WTC11 (cell line): Measurements from ENCODE around the gene NKIRAS2.

Experiments used
- ATF2 ChIP-seq: sonication (generic); formaldehyde crosslinking; IDR thresholded peaks from 2 replicates; pipeline ENCODE4 v1.8.1; 2022; ENCODE audit warnings: low read depth, missing genetic modification reagents, borderline replicate concordance
- ATF3 ChIP-seq: sonication (generic); formaldehyde crosslinking; conservative IDR thresholded peaks from 2 replicates; pipeline ENCODE4 v1.8.1; 2022; ENCODE audit warnings: mild to moderate bottlenecking, missing genetic modification reagents
- CTCF ChIP-seq: fragments of 200-600 bp; IDR thresholded peaks from 2 replicates; pipeline ENCODE4 v1.8.0; 2022; ENCODE audit warnings: antibody characterized with exemption
- ESRRA ChIP-seq: sonication (generic); formaldehyde crosslinking; IDR thresholded peaks from 2 replicates; pipeline ENCODE4 v1.8.1; 2022; ENCODE audit warnings: mild to moderate bottlenecking, missing genetic modification reagents, borderline replicate concordance
- NFE2L1 ChIP-seq: sonication (generic); formaldehyde crosslinking; IDR thresholded peaks from 2 replicates; pipeline ENCODE4 v1.8.1; 2023; ENCODE audit warnings: missing genetic modification reagents
- NFYB ChIP-seq: sonication (generic); formaldehyde crosslinking; conservative IDR thresholded peaks from 2 replicates; pipeline ENCODE4 v1.8.0; 2022; ENCODE audit warnings: low read depth, missing genetic modification reagents
- NR1H2 ChIP-seq: sonication (generic); formaldehyde crosslinking; IDR thresholded peaks from 2 replicates; pipeline ENCODE4 v1.9.0; 2021; ENCODE audit warnings: mild to moderate bottlenecking, moderate library complexity, missing genetic modification reagents
- SMAD3 ChIP-seq: sonication (generic); formaldehyde crosslinking; IDR thresholded peaks from 2 replicates; pipeline ENCODE4 v1.8.0; 2022; ENCODE audit warnings: missing genetic modification reagents, mild to moderate bottlenecking, borderline replicate concordance
- STAT6 ChIP-seq: sonication (generic); formaldehyde crosslinking; conservative IDR thresholded peaks from 2 replicates; pipeline ENCODE4 v1.8.1; 2023; ENCODE audit warnings: mild to moderate bottlenecking, low read depth, missing genetic modification reagents, moderate library complexity
- TEAD4 ChIP-seq: sonication (generic); formaldehyde crosslinking; IDR thresholded peaks from 2 replicates; pipeline ENCODE4 v1.8.0; 2022; ENCODE audit warnings: mild to moderate bottlenecking, missing genetic modification reagents
- ZBTB43 ChIP-seq: sonication (generic); formaldehyde crosslinking; IDR thresholded peaks from 2 replicates; pipeline ENCODE4 v1.8.1; 2023; ENCODE audit warnings: mild to moderate bottlenecking, missing genetic modification reagents
- ZNF121 ChIP-seq: sonication (generic); formaldehyde crosslinking; IDR thresholded peaks from 2 replicates; pipeline ENCODE4 v1.8.0; 2023; ENCODE audit warnings: missing genetic modification reagents
- ZNF281 ChIP-seq: sonication (generic); formaldehyde crosslinking; IDR thresholded peaks from 2 replicates; pipeline ENCODE4 v1.8.0; 2023; ENCODE audit warnings: mild to moderate bottlenecking, missing genetic modification reagents
- TF ChIP-seq, protein P1 (sequence below): sonication (generic); formaldehyde crosslinking; IDR thresholded peaks from 2 replicates; pipeline ENCODE4 v1.8.0; 2022; ENCODE audit warnings: mild to moderate bottlenecking, missing genetic modification reagents

DNA sequence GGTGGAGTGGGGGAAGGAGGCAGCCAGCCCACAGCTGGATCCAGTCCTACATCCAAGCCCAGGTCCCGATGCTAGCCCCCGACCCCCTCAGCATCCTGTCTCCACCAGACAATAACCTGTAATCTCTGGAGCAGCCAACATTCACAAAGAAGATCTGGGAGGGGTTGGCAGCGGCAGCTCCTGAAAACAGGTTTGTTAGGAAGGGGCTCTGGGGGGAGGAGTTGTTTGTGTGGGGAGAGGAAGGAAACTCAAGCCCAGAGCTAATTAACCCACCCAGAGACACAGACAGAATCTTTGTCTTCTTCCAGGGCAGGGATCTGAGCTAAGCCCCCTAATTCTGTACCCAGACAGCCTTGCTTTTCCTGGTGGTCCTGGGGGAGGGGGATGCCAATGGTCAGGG is 35.1 kb downstream of the NKIRAS2 start:
- TF ChIP-seq ZNF281 (CRISPR knock-in tag) (no peak), ATF2 (CRISPR knock-in tag) (no peak), NFE2L1 (CRISPR knock-in tag) (no peak), NFYB (CRISPR knock-in tag) (no peak), NR1H2 (CRISPR knock-in tag) (no peak), CTCF (no peak), ATF3 (CRISPR knock-in tag) (no peak), TEAD4 (CRISPR knock-in tag) (no peak), STAT6 (CRISPR knock-in tag) (no peak), ESRRA (no peak), SMAD3 (CRISPR knock-in tag) (no peak), ZBTB43 (CRISPR knock-in tag) (no peak), ZNF121 (CRISPR knock-in tag) (no peak)
- TF ChIP-seq, protein P1, sequence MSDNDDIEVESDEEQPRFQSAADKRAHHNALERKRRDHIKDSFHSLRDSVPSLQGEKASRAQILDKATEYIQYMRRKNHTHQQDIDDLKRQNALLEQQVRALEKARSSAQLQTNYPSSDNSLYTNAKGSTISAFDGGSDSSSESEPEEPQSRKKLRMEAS (CRISPR knock-in tag): no peak
